ENCODE measurements around the gene FAM193B. TPM values are rescaled to one million over a fixed set of nuclear protein-coding genes. Genes with fewer than 3 reads are reported as not detected.

FAM193B gene
- total and polyA plus RNA-seq, 2 of the 13 experiments (the other 11 are each of a cell fraction or from before 2014, with no cell fraction given) = 21.2 to 40.9 TPM

DNA sequence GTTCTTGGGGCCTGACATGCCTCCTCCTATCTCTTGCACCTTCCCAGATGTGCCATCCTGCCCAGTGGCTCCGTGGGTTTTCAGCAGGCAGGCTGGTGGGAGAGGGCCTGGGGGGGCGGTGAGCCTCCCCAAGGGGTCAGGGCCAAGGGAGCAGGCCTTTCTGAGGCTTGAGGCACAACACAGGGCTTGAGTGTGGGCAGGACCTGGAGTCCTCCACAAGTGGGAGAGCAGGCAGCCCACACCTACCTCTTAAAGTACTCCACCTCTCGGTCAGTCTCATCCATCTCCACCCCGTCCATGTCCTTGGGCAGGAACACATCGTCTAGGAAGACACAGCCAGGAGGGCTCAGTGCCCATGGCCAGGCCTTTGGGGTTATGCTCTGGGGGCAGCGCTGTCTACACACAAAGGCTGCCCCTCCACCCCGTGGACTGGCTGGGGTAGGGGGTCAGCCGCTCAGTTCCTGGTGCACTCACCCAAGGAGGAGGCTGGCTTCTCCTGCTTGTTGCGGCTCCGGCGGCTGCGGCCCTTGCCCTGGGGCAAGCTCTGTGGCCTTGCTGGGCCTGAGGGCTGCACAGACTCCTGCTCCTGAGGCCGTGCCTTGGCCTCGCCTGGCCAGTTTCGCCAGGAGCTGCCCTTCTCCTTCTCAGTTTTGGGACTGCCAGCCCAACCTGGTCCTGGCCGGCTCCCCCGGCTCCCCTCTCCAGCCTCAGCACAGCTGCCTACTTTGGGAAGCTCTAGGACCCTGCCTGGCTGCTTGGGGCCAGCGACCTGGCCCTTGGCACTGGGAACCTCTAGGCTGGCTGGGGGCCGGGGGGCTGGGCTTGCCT lies 30.4 kb downstream of the FAM193B start:
- no peaks in the 10 kb centered on the region for H3K9me3 ChIP-seq (ENCODE audit: low read length)
- TF ChIP-seq RBFOX2 (IDR thresholded peaks at IDR 0.05; ENCODE audit: low read depth, low read length) = peak; percentile 36; the same call in 1 of the 2 replicates
- TF ChIP-seq KMT2A (CRISPR knock-in tag; IDR thresholded peaks at IDR 0.05) = no peak
- TF ChIP-seq, protein P1, sequence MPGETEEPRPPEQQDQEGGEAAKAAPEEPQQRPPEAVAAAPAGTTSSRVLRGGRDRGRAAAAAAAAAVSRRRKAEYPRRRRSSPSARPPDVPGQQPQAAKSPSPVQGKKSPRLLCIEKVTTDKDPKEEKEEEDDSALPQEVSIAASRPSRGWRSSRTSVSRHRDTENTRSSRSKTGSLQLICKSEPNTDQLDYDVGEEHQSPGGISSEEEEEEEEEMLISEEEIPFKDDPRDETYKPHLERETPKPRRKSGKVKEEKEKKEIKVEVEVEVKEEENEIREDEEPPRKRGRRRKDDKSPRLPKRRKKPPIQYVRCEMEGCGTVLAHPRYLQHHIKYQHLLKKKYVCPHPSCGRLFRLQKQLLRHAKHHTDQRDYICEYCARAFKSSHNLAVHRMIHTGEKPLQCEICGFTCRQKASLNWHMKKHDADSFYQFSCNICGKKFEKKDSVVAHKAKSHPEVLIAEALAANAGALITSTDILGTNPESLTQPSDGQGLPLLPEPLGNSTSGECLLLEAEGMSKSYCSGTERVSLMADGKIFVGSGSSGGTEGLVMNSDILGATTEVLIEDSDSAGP (CRISPR knock-in tag; IDR thresholded peaks at IDR 0.05; ENCODE audit: borderline replicate concordance) = 0 out of 2 replicates have a peak, but pooled peaks have one; percentile 10
- TF ChIP-seq, protein P2, sequence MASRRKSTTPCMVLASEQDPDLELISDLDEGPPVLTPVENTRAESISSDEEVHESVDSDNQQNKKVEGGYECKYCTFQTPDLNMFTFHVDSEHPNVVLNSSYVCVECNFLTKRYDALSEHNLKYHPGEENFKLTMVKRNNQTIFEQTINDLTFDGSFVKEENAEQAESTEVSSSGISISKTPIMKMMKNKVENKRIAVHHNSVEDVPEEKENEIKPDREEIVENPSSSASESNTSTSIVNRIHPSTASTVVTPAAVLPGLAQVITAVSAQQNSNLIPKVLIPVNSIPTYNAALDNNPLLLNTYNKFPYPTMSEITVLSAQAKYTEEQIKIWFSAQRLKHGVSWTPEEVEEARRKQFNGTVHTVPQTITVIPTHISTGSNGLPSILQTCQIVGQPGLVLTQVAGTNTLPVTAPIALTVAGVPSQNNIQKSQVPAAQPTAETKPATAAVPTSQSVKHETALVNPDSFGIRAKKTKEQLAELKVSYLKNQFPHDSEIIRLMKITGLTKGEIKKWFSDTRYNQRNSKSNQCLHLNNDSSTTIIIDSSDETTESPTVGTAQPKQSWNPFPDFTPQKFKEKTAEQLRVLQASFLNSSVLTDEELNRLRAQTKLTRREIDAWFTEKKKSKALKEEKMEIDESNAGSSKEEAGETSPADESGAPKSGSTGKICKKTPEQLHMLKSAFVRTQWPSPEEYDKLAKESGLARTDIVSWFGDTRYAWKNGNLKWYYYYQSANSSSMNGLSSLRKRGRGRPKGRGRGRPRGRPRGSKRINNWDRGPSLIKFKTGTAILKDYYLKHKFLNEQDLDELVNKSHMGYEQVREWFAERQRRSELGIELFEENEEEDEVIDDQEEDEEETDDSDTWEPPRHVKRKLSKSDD (CRISPR knock-in tag; IDR thresholded peaks at IDR 0.05; ENCODE audit: low read depth) = no peak
- TF ChIP-seq AGO2 (optimal IDR thresholded peaks at IDR 0.05; ENCODE audit: low read depth, low read length) = peak; percentile 88
- no peak overlapping the region for H3K9ac ChIP-seq (ENCODE audit: insufficient read depth, low read depth, low read length)
- no peak overlapping the region for H3K4me2 ChIP-seq (ENCODE audit: low read depth, low read length)
- BruUV-seq (replicated peaks) = no TSS peak
- in situ Hi-C loops (cut with HindIII; ENCODE audit: extremely low pct_ligation_motif_present, low pct_unique_long_range_greater_than_20kb) (no loop called here), intact Hi-C loops (cut with micrococcal nuclease; ENCODE audit: unreplicated experiment) (no loop called here)
- H2AFZ ChIP-seq (ENCODE audit: low read length) = no peak overlapping the region
- H3K79me2 ChIP-seq (ENCODE audit: insufficient read depth, low read length) = no peaks in the 10 kb centered on the region
- no peaks in the 10 kb centered on the region for H3K27me3 ChIP-seq (ENCODE audit: control insufficient read depth in 1 of 2, insufficient read depth in 2 of 2, low read length in 2 of 2)
- ATAC-seq (no peak), DNase-seq (ENCODE audit: low spot score) (no peak), FAIRE-seq (no peak)
- ChIA-PET POLR2A (no interaction called here), CTCF (ENCODE audit: low intra/inter-chr PET ratio, low total read pairs) (no interaction called here)
- H3K36me3 ChIP-seq (replicated peaks in 1 of 2; ENCODE audit: control insufficient read depth in 1 of 2, insufficient read depth in 2 of 2, low read length in 2 of 2) = peaks cover 28 to 83% of the 10 kb centered on the region in 2 experiments
- peaks cover 6% of the 10 kb centered on the region for H3K4me1 ChIP-seq (ENCODE audit: insufficient read depth, low read length)
- no peaks in the 10 kb centered on the region for H4K20me1 ChIP-seq (ENCODE audit: insufficient read depth, low read length)
- no peak overlapping the region for H3K27ac ChIP-seq (ENCODE audit: extremely low read length, insufficient read depth, low read length)
- H3K4me3 ChIP-seq (replicated peaks in 1 of 3; ENCODE audit: insufficient read depth in 1 of 3, low read depth in 2 of 3, low read length in 3 of 3) = no peak overlapping the region
- WGBS (ENCODE audit: low lambda C conversion rate) = 95% methylated on average over 7 of the region's 19 CpGs
